GM12878 (cell line): ENCODE measurements around the gene EHD1. TPM values are rescaled to one million over a fixed set of nuclear protein-coding genes. Genes with fewer than 3 reads are reported as not detected.
A peak's percentile ranks its signal among the peaks of the same experiment; 100 is the strongest.

ENCODE experiments used
- BHLHE40 ChIP-seq, 2 experiments: fragments of 450-650 bp in 1 of 2; IDR thresholded peaks; 2 replicates each; pipeline ENCODE4 v1.6.1; 2011 to 2017; ENCODE audit warnings: low read depth in 2 of 2, borderline replicate concordance in 1 of 2, improper control_type of control experiment in 1 of 2, low read length in 1 of 2, mild to moderate bottlenecking in 1 of 2
- CEBPZ ChIP-seq: fragments of 150-350 bp; IDR thresholded peaks from 2 replicates; pipeline ENCODE4 v1.6.1; 2016; ENCODE audit warnings: low read depth, low read length
- CREB1 ChIP-seq: IDR thresholded peaks from 2 replicates; pipeline ENCODE4 v1.6.1; 2012; ENCODE audit warnings: low read depth, mild to moderate bottlenecking, inconsistent platforms
- CTCF ChIP-seq, 3 experiments: IDR thresholded peaks in 2 of 3; conservative IDR thresholded peaks in 1 of 3; 2 replicates each; pipeline ENCODE4 v1.5.1; 2011; ENCODE audit warnings: low read depth in 3 of 3, low read length in 3 of 3, mild to moderate bottlenecking in 3 of 3, control low read depth in 2 of 3, moderate library complexity in 2 of 3, inconsistent platforms in 1 of 3, mixed read lengths in 1 of 3; ENCODE audit not compliant: control insufficient read depth in 2 of 3, insufficient read depth in 1 of 3; ENCODE audit errors: extremely low read depth in 1 of 3
- DPF2 ChIP-seq: fragments of 450-650 bp; IDR thresholded peaks from 2 replicates; pipeline ENCODE4 v1.6.1; 2017; ENCODE audit warnings: mild to moderate bottlenecking
- E2F8 ChIP-seq: fragments of 450-650 bp; IDR thresholded peaks from 2 replicates; pipeline ENCODE4 v1.6.1; 2018; ENCODE audit warnings: mild to moderate bottlenecking, low read depth, moderate library complexity; ENCODE audit not compliant: partially characterized antibody
- EGR1 ChIP-seq, 2 experiments: IDR thresholded peaks; 1 replicate in 1 of 2; 2 replicates in 1 of 2; pipeline ENCODE4 v1.6.1; 2011 to 2012; ENCODE audit warnings: low read depth in 2 of 2, low read length in 2 of 2, borderline replicate concordance in 1 of 2, mild to moderate bottlenecking in 1 of 2, moderate library complexity in 1 of 2
- FOXM1 ChIP-seq: IDR thresholded peaks from 2 replicates; pipeline ENCODE4 v1.6.1; 2012; ENCODE audit warnings: low read depth, mild to moderate bottlenecking, inconsistent platforms, low read length, moderate library complexity
- GATAD2B ChIP-seq: fragments of 450-650 bp; conservative IDR thresholded peaks from 2 replicates; pipeline ENCODE4 v1.6.1; 2017; ENCODE audit warnings: low read depth, mild to moderate bottlenecking, moderate library complexity
- IKZF2 ChIP-seq, 2 experiments: fragments of 450-650 bp; IDR thresholded peaks; 2 replicates each; pipeline ENCODE4 v1.6.1; 2017; ENCODE audit warnings: mild to moderate bottlenecking in 2 of 2, moderate library complexity in 2 of 2
- NR2F1 ChIP-seq: fragments of 450-650 bp; conservative IDR thresholded peaks from 2 replicates; pipeline ENCODE4 v1.6.1; 2017; ENCODE audit warnings: mild to moderate bottlenecking
- POLR2A ChIP-seq: IDR thresholded peaks from 2 replicates; pipeline ENCODE4 v1.6.1; 2011; ENCODE audit warnings: low read depth, mild to moderate bottlenecking, low read length
- POLR2AphosphoS2 ChIP-seq: IDR thresholded peaks from 2 replicates; pipeline ENCODE4 v1.6.1; 2011; ENCODE audit warnings: low read depth, mild to moderate bottlenecking, low read length, improper control_type of control experiment, moderate library complexity
- STAT3 ChIP-seq: IDR thresholded peaks from 2 replicates; pipeline ENCODE4 v1.6.1; 2011; ENCODE audit warnings: low read depth, low read length, improper control_type of control experiment
- TBL1XR1 ChIP-seq: IDR thresholded peaks from 2 replicates; pipeline ENCODE4 v1.6.1; 2012; ENCODE audit warnings: low read depth, low read length, improper control_type of control experiment
- ZBTB4 ChIP-seq: fragments of 450-650 bp; formaldehyde crosslinking; IDR thresholded peaks from 2 replicates; pipeline ENCODE4 v1.4.0; 2022; ENCODE audit warnings: mild to moderate bottlenecking, moderate library complexity
- polyA plus RNA-seq, 11 experiments: library from polyadenylated mRNA; depleted of rRNA in 4 of 11; unstranded in 6 of 11; stranded (reverse) in 5 of 11; fragments of >200 nt; fragmentation: Nextera tagmentation in 4 of 11; fragmentation: Illumina TruSeq in 1 of 11; extraction: Ambion mirVana in 4 of 11; extraction: Trizol in 1 of 11; gene quantifications; 1 replicate in 1 of 11; 2 replicates in 10 of 11; pipeline versions ENCODE4 v1.2.1 to v1.2.3, GENCODE V29; 2011 to 2016; ENCODE audit warnings: inconsistent platforms in 2 of 11, missing spikeins in 2 of 11, low read depth in 1 of 11
- total RNA-seq, 4 experiments: library from RNA; depleted of rRNA in 3 of 4; stranded (reverse); fragments of >200 nt in 3 of 4; fragmentation: Illumina TruSeq in 1 of 4; extraction: Trizol in 1 of 4; gene quantifications; 2 replicates each; pipeline versions ENCODE4 v1.2.1 to v1.2.3, GENCODE V29; 2013 to 2021

The EHD1 gene
- total and polyA plus RNA-seq, 10 of the 15 experiments (the other 5 are each of a cell fraction or from before 2014, with no cell fraction given) = 1.0 to 165 (median 66.5) TPM

- TF ChIP-seq CTCF (IDR thresholded peaks at IDR 0.05 in 2 of 3, conservative IDR thresholded peaks at IDR 0.05 in 1 of 3; ENCODE audit: control insufficient read depth in 2 of 3, extremely low read depth in 1 of 3, insufficient read depth in 1 of 3, low read depth in 3 of 3, low read length in 3 of 3) (peak in 2 of 3 experiments; percentile 6 to 25; a peak in 2 of 6 replicates), GATAD2B (peak; percentile 42; the same call in 1 of the 2 replicates), E2F8 (peak; percentile 33), TBL1XR1 (no peak), CREB1 (peak; percentile 30; the same call in 1 of the 2 replicates), ZBTB4 (CRISPR knock-in tag) (no peak), POLR2AphosphoS2 (0 out of 2 replicates have a peak, but pooled peaks have one; percentile 33), POLR2A (peak; percentile 71), NR2F1 (0 out of 2 replicates have a peak, but pooled peaks have one; percentile 34), STAT3 (no peak), IKZF2 (IDR thresholded peaks at IDR 0.05) (peak; percentile 73 to 75; a peak in 3 of 4 replicates), CEBPZ (no peak), BHLHE40 (IDR thresholded peaks at IDR 0.05; ENCODE audit: borderline replicate concordance in 1 of 2, low read depth in 2 of 2, low read length in 1 of 2) (peak in 1 of 2 experiments; percentile 21; a peak in 1 of 4 replicates), EGR1 (IDR thresholded peaks at IDR 0.05; ENCODE audit: borderline replicate concordance in 1 of 2, low read depth in 2 of 2, low read length in 2 of 2) (0 out of 3 replicates have a peak, but pooled peaks of 1 of the 2 experiments have one; percentile 49), DPF2 (peak; percentile 54), FOXM1 (no peak)
Observed at GRCh38 chr11:64803158-64803845, 75.1 kb downstream of the EHD1 start, which contains the start of gene MAP4K2 (continued).
